Measurements from ENCODE around the gene NME7. TPM values are rescaled to one million over a fixed set of nuclear protein-coding genes. Genes with fewer than 3 reads are reported as not detected.
"Not testable (repeated sequence)": the region's sequence is repeated elsewhere in the genome, so short reads cannot be mapped to it uniquely, and the experiment has no call there.

NME7 gene
- polyA plus RNA-seq, 6 donors from 2014 or later = 2.6 to 19.2 (median 11.0) TPM

- no peaks in the 10 kb centered on the region for H3K36me3 Mint-ChIP-seq
- peaks cover 0 to 4% (median 0%) of the 10 kb centered on the region in 7 donors for H3K9me3 Mint-ChIP-seq
- H3K4me1 Mint-ChIP-seq = no peaks in the 10 kb centered on the region
- H3K4me3 Mint-ChIP-seq = no peak overlapping the region
- ATAC-seq (ENCODE audit: low read depth in 2 of 2) = no peak
- H3K27me3 Mint-ChIP-seq = no peaks in the 10 kb centered on the region
- no peak for DNase-seq
- no peak overlapping the region for H3K27ac Mint-ChIP-seq
These were observed 182.8 kb downstream of the NME7 start for GRCh38 chr1:169184812-169185211.

- peaks cover 0 to 5% (median 4%) of the 10 kb centered on the region in 7 donors for H3K9me3 Mint-ChIP-seq
- no peaks in the 10 kb centered on the region for H3K4me1 Mint-ChIP-seq
- no peak overlapping the region for H3K27ac Mint-ChIP-seq
- DNase-seq (no peak), ATAC-seq (ENCODE audit: low read depth in 2 of 2) (no peak)
- H3K4me3 Mint-ChIP-seq = no peak overlapping the region
- no peaks in the 10 kb centered on the region for H3K27me3 Mint-ChIP-seq
- peaks cover 0 to 5% of the 10 kb centered on the region in 2 donors for H3K36me3 Mint-ChIP-seq
These were observed 187.4 kb downstream of the NME7 start for GRCh38 chr1:169180174-169180573.

GRCh38 chr1:169179431-169179830, 188.2 kb downstream of the NME7 start:
- not testable (repeated sequence) for DNase-seq; H3K4me3 Mint-ChIP-seq; H3K36me3 Mint-ChIP-seq; H3K9me3 Mint-ChIP-seq; H3K4me1 Mint-ChIP-seq; ATAC-seq (ENCODE audit: low read depth in 2 of 2); H3K27me3 Mint-ChIP-seq; H3K27ac Mint-ChIP-seq

- ATAC-seq (ENCODE audit: low read depth in 2 of 2) (no peak), DNase-seq (no peak)
- Mint-ChIP-seq H3K27me3 (no peaks in the 10 kb centered on the region), H3K4me3 (no peak overlapping the region), H3K36me3 (peaks cover 0 to 5% of the 10 kb centered on the region in 2 donors), H3K9me3 (peaks cover 0 to 5% (median 3%) of the 10 kb centered on the region in 7 donors), H3K4me1 (no peaks in the 10 kb centered on the region), H3K27ac (no peak overlapping the region)
These were observed 192.1 kb downstream of the NME7 start for GRCh38 chr1:169175461-169175860.

GRCh38 chr1:169163059-169163458, 204.5 kb downstream of the NME7 start:
- Mint-ChIP-seq H3K27me3 (no peaks in the 10 kb centered on the region), H3K4me1 (no peaks in the 10 kb centered on the region), H3K9me3 (no peaks in the 10 kb centered on the region), H3K27ac (peak overlapping the region in 2 of 6 donors; percentile 41 to 87), H3K36me3 (peaks cover 0 to 13% of the 10 kb centered on the region in 2 donors), H3K4me3 (no peak overlapping the region)
- DNase-seq (no peak), ATAC-seq (ENCODE audit: low read depth in 2 of 2) (no peak)

GRCh38 chr1:169161496-169162194, 206.0 kb downstream of the NME7 start:
- no peak for DNase-seq
- peak overlapping the region in 1 of 8 donors; percentile 47 for H3K4me3 Mint-ChIP-seq
- no peaks in the 10 kb centered on the region for H3K4me1 Mint-ChIP-seq
- H3K27ac Mint-ChIP-seq = peak overlapping the region in 2 of 6 donors; percentile 51 to 73
- ATAC-seq (ENCODE audit: low read depth in 2 of 2) = no peak
- no peaks in the 10 kb centered on the region for H3K27me3 Mint-ChIP-seq
- H3K36me3 Mint-ChIP-seq = peaks cover 0 to 8% of the 10 kb centered on the region in 2 donors
- no peaks in the 10 kb centered on the region for H3K9me3 Mint-ChIP-seq

- no peaks in the 10 kb centered on the region for H3K27me3 Mint-ChIP-seq
- ATAC-seq (ENCODE audit: low read depth in 2 of 2) (no peak), DNase-seq (no peak)
- no peaks in the 10 kb centered on the region for H3K9me3 Mint-ChIP-seq
- peaks cover 0 to 8% of the 10 kb centered on the region in 2 donors for H3K36me3 Mint-ChIP-seq
- H3K4me3 Mint-ChIP-seq = no peak overlapping the region
- H3K4me1 Mint-ChIP-seq = no peaks in the 10 kb centered on the region
- no peak overlapping the region for H3K27ac Mint-ChIP-seq
These were observed 206.6 kb downstream of the NME7 start for GRCh38 chr1:169160845-169161495.

GRCh38 chr1:169156580-169156979, 211.0 kb downstream of the NME7 start:
- no peaks in the 10 kb centered on the region for H3K36me3 Mint-ChIP-seq
- no peak overlapping the region for H3K4me3 Mint-ChIP-seq
- H3K4me1 Mint-ChIP-seq = no peaks in the 10 kb centered on the region
- DNase-seq (no peak), ATAC-seq (ENCODE audit: low read depth in 2 of 2) (no peak)
- H3K9me3 Mint-ChIP-seq = no peaks in the 10 kb centered on the region
- no peak overlapping the region for H3K27ac Mint-ChIP-seq
- no peaks in the 10 kb centered on the region for H3K27me3 Mint-ChIP-seq

- no peak overlapping the region for H3K4me3 Mint-ChIP-seq
- peaks cover 0 to 1% (median 0%) of the 10 kb centered on the region in 7 donors for H3K9me3 Mint-ChIP-seq
- no peaks in the 10 kb centered on the region for H3K4me1 Mint-ChIP-seq
- no peak for DNase-seq
- H3K27me3 Mint-ChIP-seq = no peaks in the 10 kb centered on the region
- no peaks in the 10 kb centered on the region for H3K36me3 Mint-ChIP-seq
- ATAC-seq (ENCODE audit: low read depth in 2 of 2) = no peak
- H3K27ac Mint-ChIP-seq = no peak overlapping the region
These were observed 211.9 kb downstream of the NME7 start for GRCh38 chr1:169155675-169156074.

- Mint-ChIP-seq H3K9me3 (peaks cover 0 to 1% (median 0%) of the 10 kb centered on the region in 7 donors), H3K4me1 (no peaks in the 10 kb centered on the region), H3K27me3 (no peaks in the 10 kb centered on the region), H3K36me3 (no peaks in the 10 kb centered on the region), H3K4me3 (no peak overlapping the region), H3K27ac (peak overlapping the region in 1 of 6 donors; percentile 19)
- DNase-seq (no peak), ATAC-seq (ENCODE audit: low read depth in 2 of 2) (no peak)
These were observed 216.2 kb downstream of the NME7 start for GRCh38 chr1:169151338-169151837.

GRCh38 chr1:169150641-169151337, 216.8 kb downstream of the NME7 start:
- Mint-ChIP-seq H3K36me3 (no peaks in the 10 kb centered on the region), H3K27me3 (no peaks in the 10 kb centered on the region), H3K4me1 (no peaks in the 10 kb centered on the region), H3K4me3 (no peak overlapping the region), H3K9me3 (peaks cover 0 to 1% (median 0%) of the 10 kb centered on the region in 7 donors), H3K27ac (no peak overlapping the region)
- DNase-seq (no peak), ATAC-seq (ENCODE audit: low read depth in 2 of 2) (no peak)

- H3K27ac Mint-ChIP-seq = no peak overlapping the region
- H3K4me3 Mint-ChIP-seq = no peak overlapping the region
- H3K4me1 Mint-ChIP-seq = no peaks in the 10 kb centered on the region
- no peak for ATAC-seq (ENCODE audit: low read depth in 2 of 2)
- no peaks in the 10 kb centered on the region for H3K27me3 Mint-ChIP-seq
- no peak for DNase-seq
- H3K36me3 Mint-ChIP-seq = no peaks in the 10 kb centered on the region
- peaks cover 0 to 1% (median 0%) of the 10 kb centered on the region in 7 donors for H3K9me3 Mint-ChIP-seq
These were observed 217.9 kb downstream of the NME7 start for GRCh38 chr1:169149555-169150286.

Data from naive B cell (primary cell).